Testis (tissue), 2 donors: ENCODE measurements around the gene CD151.

ENCODE experiments used
- CTCF ChIP-seq, 3 experiments: fragments of 450-650 bp in 2 of 3; fragments of 200-600 bp in 1 of 3; sonication (generic) in 1 of 3; IDR thresholded peaks; one replicate each; pipeline ENCODE4 v1.5.1; 2016 to 2019; ENCODE audit warnings: antibody characterized with exemption in 3 of 3, mild to moderate bottlenecking in 2 of 3, moderate library complexity in 1 of 3
- POLR2A ChIP-seq: fragments of 450-650 bp; IDR thresholded peaks from one replicate; pipeline ENCODE4 v1.6.1; 2017; ENCODE audit warnings: antibody characterized with exemption, mild to moderate bottlenecking, moderate library complexity

- TF ChIP-seq POLR2A (no peak), CTCF (IDR thresholded peaks at IDR 0.05) (no peak)
Measured at GRCh38 chr11:833114-833791, 501 bp downstream of the CD151 start.
